K562 (cell line): ENCODE results near the gene COQ5. TPM values are rescaled to one million over a fixed set of nuclear protein-coding genes. Genes with fewer than 3 reads are reported as not detected.

ENCODE experiments used
- BRCA1 ChIP-seq, 2 experiments: fragments of 450-650 bp in 1 of 2; sonication (generic) in 1 of 2; formaldehyde crosslinking in 1 of 2; IDR thresholded peaks; 2 replicates each; pipeline versions ENCODE4 v1.5.0 to v1.6.1; 2017 to 2020; ENCODE audit warnings: mild to moderate bottlenecking in 1 of 2, missing genetic modification reagents in 1 of 2
- BRD9 ChIP-seq: fragments of 450-650 bp; IDR thresholded peaks from 2 replicates; pipeline ENCODE4 v1.6.1; 2018; ENCODE audit warnings: low read depth; ENCODE audit not compliant: partially characterized antibody
- CC2D1A ChIP-seq: fragments of 450-650 bp; IDR thresholded peaks from 2 replicates; pipeline ENCODE4 v1.6.1; 2017; ENCODE audit warnings: mild to moderate bottlenecking
- FOXK1 ChIP-seq: sonication (generic); formaldehyde crosslinking; IDR thresholded peaks from 2 replicates; pipeline ENCODE4 v1.8.0; 2022; ENCODE audit warnings: missing genetic modification reagents, mild to moderate bottlenecking, borderline replicate concordance
- IRF2 ChIP-seq: sonication (generic); formaldehyde crosslinking; IDR thresholded peaks from 2 replicates; pipeline ENCODE4 v1.8.1; 2022; ENCODE audit warnings: mild to moderate bottlenecking, missing genetic modification reagents
- KLF1 ChIP-seq: fragments of 450-650 bp; IDR thresholded peaks from 2 replicates; pipeline ENCODE4 v1.6.1; 2016; ENCODE audit warnings: missing genetic modification characterization, missing compliant biosample characterization
- KLF6 ChIP-seq: fragments of 250-450 bp; sonication (Bioruptor Pico); IDR thresholded peaks from 2 replicates; pipeline ENCODE4 v1.4.0; 2020; ENCODE audit warnings: mild to moderate bottlenecking, moderate library complexity, borderline replicate concordance
- MTA2 ChIP-seq: fragments of 450-650 bp; IDR thresholded peaks from 2 replicates; pipeline ENCODE4 v1.6.1; 2016; ENCODE audit warnings: low read depth
- RBFOX2 ChIP-seq: fragments of 200-400 bp; formaldehyde crosslinking; IDR thresholded peaks from 2 replicates; pipeline ENCODE4 v1.6.1; 2017; ENCODE audit warnings: low read depth, mild to moderate bottlenecking, low read length, moderate library complexity
- SUPT5H ChIP-seq: fragments of 450-650 bp; IDR thresholded peaks from 2 replicates; pipeline ENCODE4 v1.6.1; 2016
- TEAD4 ChIP-seq, 2 experiments: sonication (generic) in 1 of 2; formaldehyde crosslinking in 1 of 2; IDR thresholded peaks; 2 replicates each; pipeline versions ENCODE4 v1.6.1 to v1.8.0; 2012 to 2022; ENCODE audit warnings: borderline replicate concordance in 1 of 2, inconsistent platforms in 1 of 2, low read length in 1 of 2, mild to moderate bottlenecking in 1 of 2, missing genetic modification reagents in 1 of 2
- ZBTB8A ChIP-seq: fragments of 450-650 bp; IDR thresholded peaks from 2 replicates; pipeline ENCODE4 v1.6.1; 2018; ENCODE audit warnings: mild to moderate bottlenecking, moderate library complexity; ENCODE audit not compliant: partially characterized antibody
- ZNF445 ChIP-seq: fragments of 250-450 bp; sonication (Bioruptor Pico); IDR thresholded peaks from 2 replicates; pipeline ENCODE4 v1.4.0; 2020; ENCODE audit warnings: low read depth, mild to moderate bottlenecking, moderate library complexity
- ZNF766 ChIP-seq: fragments of 200-800 bp; sonication (Bioruptor generic); conservative IDR thresholded peaks from 2 replicates; pipeline ENCODE4 v1.6.1; 2016; ENCODE audit warnings: missing genetic modification characterization, missing compliant biosample characterization
- polyA plus RNA-seq, 8 experiments: library from polyadenylated mRNA; depleted of rRNA in 4 of 8; stranded (reverse) in 5 of 8; unstranded in 3 of 8; fragments of >200 nt; fragmentation: Nextera tagmentation in 2 of 8; fragmentation: Illumina TruSeq in 1 of 8; extraction: Ambion mirVana in 2 of 8; extraction: Trizol in 1 of 8; gene quantifications; 2 replicates each; pipeline versions ENCODE4 v1.2.1 to v1.2.3, GENCODE V29; 2011 to 2014; ENCODE audit warnings: inconsistent platforms in 1 of 8, missing spikeins in 1 of 8
- total RNA-seq, 7 experiments: library from RNA; depleted of rRNA in 6 of 7; stranded (reverse); fragments of >200 nt in 6 of 7; fragmentation: Illumina TruSeq in 2 of 7; extraction: Trizol in 2 of 7; gene quantifications; 2 replicates each; pipeline versions ENCODE4 v1.2.1 to v1.2.3, GENCODE V29; 2011 to 2021; ENCODE audit warnings: low replicate concordance in 1 of 7
- TF ChIP-seq, protein P1 (sequence below): sonication (generic); formaldehyde crosslinking; IDR thresholded peaks from 2 replicates; pipeline ENCODE4 v1.8.1; 2023; ENCODE audit warnings: mild to moderate bottlenecking, missing genetic modification reagents
- TF ChIP-seq, protein P2 (sequence below): fragments of 450-650 bp; IDR thresholded peaks from 2 replicates; pipeline ENCODE4 v1.6.1; 2016; ENCODE audit warnings: mild to moderate bottlenecking
- TF ChIP-seq, protein P3 (sequence below): fragments of 250-450 bp; sonication (Bioruptor Pico); IDR thresholded peaks from 2 replicates; pipeline ENCODE4 v1.5.0; 2022; ENCODE audit warnings: mild to moderate bottlenecking
- TF ChIP-seq, protein P4 (sequence below): fragments of 250-450 bp; sonication (Bioruptor Pico); IDR thresholded peaks from 2 replicates; pipeline ENCODE4 v1.4.0; 2020; ENCODE audit warnings: mild to moderate bottlenecking, moderate library complexity, borderline replicate concordance

Gene COQ5
- total and polyA plus RNA-seq, 9 of the 15 experiments (the other 6 are each of a cell fraction or from before 2014, with no cell fraction given), result 19.2 to 59.7 (median 30.4) TPM

DNA sequence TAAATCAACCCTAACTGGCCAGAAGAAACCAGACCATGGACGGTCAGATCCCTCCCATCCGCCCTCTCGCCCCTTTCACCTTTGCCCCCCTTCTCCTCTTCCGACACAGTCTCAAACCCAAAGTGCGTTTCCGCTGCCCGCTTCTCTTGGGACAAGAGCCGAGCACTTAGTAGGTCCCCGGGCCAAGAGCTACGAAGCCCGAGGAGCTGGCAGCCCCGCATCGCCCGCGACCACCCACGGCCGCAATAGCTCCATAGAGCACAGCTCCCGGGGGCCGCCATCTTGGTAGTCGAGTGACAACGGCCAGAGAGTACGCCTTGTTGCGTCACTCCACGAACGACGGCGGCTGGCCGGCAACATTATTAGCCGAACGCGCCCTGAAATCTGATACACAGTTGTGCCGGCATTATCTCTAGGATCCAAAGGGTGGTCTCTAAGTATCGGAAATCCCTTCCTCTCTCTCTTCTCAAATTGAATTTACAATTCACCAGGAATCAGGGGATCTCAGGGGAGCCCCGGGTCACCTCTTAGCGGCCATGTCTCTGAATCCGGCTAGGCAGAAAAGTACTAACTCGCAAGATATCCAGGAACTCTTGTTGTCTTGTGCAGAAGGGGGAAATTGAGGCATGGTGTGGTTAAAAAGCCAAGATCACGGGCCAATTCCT lies at the start of gene COQ5 (continued):
- TF ChIP-seq, protein P1, sequence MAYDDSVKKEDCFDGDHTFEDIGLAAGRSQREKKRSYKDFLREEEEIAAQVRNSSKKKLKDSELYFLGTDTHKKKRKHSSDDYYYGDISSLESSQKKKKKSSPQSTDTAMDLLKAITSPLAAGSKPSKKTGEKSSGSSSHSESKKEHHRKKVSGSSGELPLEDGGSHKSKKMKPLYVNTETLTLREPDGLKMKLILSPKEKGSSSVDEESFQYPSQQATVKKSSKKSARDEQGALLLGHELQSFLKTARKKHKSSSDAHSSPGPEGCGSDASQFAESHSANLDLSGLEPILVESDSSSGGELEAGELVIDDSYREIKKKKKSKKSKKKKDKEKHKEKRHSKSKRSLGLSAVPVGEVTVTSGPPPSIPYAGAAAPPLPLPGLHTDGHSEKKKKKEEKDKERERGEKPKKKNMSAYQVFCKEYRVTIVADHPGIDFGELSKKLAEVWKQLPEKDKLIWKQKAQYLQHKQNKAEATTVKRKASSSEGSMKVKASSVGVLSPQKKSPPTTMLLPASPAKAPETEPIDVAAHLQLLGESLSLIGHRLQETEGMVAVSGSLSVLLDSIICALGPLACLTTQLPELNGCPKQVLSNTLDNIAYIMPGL (CRISPR knock-in tag), result no peak
- TF ChIP-seq CC2D1A (no peak; the same call in 1 of the 2 replicates), KLF1 (tag) (no peak), ZNF445 (CRISPR knock-in tag) (no peak), TEAD4 (IDR thresholded peaks at IDR 0.05; ENCODE audit: low read length) (peak; percentile 4; the same call in 1 of the 2 replicates), TEAD4 (CRISPR knock-in tag; IDR thresholded peaks at IDR 0.05; ENCODE audit: borderline replicate concordance) (no peak), IRF2 (CRISPR knock-in tag) (no peak), ZNF766 (peak; percentile 48; the same call in 1 of the 2 replicates), KLF6 (no peak), ZBTB8A (peak; percentile 25), RBFOX2 (peak; percentile 98), BRCA1 (IDR thresholded peaks at IDR 0.05) (no peak), BRCA1 (CRISPR knock-in tag; IDR thresholded peaks at IDR 0.05) (no peak), SUPT5H (peak; percentile 97), BRD9 (peak; percentile 84), FOXK1 (CRISPR knock-in tag) (0 out of 2 replicates have a peak, but pooled peaks have one; percentile 48), MTA2 (0 out of 2 replicates have a peak, but pooled peaks have one; percentile 33)
- TF ChIP-seq, protein P2, sequence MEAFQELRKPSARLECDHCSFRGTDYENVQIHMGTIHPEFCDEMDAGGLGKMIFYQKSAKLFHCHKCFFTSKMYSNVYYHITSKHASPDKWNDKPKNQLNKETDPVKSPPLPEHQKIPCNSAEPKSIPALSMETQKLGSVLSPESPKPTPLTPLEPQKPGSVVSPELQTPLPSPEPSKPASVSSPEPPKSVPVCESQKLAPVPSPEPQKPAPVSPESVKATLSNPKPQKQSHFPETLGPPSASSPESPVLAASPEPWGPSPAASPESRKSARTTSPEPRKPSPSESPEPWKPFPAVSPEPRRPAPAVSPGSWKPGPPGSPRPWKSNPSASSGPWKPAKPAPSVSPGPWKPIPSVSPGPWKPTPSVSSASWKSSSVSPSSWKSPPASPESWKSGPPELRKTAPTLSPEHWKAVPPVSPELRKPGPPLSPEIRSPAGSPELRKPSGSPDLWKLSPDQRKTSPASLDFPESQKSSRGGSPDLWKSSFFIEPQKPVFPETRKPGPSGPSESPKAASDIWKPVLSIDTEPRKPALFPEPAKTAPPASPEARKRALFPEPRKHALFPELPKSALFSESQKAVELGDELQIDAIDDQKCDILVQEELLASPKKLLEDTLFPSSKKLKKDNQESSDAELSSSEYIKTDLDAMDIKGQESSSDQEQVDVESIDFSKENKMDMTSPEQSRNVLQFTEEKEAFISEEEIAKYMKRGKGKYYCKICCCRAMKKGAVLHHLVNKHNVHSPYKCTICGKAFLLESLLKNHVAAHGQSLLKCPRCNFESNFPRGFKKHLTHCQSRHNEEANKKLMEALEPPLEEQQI, result no peak; the same call in 1 of the 2 replicates
- TF ChIP-seq, protein P3, sequence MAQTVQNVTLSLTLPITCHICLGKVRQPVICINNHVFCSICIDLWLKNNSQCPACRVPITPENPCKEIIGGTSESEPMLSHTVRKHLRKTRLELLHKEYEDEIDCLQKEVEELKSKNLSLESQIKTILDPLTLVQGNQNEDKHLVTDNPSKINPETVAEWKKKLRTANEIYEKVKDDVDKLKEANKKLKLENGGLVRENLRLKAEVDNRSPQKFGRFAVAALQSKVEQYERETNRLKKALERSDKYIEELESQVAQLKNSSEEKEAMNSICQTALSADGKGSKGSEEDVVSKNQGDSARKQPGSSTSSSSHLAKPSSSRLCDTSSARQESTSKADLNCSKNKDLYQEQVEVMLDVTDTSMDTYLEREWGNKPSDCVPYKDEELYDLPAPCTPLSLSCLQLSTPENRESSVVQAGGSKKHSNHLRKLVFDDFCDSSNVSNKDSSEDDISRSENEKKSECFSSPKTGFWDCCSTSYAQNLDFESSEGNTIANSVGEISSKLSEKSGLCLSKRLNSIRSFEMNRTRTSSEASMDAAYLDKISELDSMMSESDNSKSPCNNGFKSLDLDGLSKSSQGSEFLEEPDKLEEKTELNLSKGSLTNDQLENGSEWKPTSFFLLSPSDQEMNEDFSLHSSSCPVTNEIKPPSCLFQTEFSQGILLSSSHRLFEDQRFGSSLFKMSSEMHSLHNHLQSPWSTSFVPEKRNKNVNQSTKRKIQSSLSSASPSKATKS, result no peak
- TF ChIP-seq, protein P4, sequence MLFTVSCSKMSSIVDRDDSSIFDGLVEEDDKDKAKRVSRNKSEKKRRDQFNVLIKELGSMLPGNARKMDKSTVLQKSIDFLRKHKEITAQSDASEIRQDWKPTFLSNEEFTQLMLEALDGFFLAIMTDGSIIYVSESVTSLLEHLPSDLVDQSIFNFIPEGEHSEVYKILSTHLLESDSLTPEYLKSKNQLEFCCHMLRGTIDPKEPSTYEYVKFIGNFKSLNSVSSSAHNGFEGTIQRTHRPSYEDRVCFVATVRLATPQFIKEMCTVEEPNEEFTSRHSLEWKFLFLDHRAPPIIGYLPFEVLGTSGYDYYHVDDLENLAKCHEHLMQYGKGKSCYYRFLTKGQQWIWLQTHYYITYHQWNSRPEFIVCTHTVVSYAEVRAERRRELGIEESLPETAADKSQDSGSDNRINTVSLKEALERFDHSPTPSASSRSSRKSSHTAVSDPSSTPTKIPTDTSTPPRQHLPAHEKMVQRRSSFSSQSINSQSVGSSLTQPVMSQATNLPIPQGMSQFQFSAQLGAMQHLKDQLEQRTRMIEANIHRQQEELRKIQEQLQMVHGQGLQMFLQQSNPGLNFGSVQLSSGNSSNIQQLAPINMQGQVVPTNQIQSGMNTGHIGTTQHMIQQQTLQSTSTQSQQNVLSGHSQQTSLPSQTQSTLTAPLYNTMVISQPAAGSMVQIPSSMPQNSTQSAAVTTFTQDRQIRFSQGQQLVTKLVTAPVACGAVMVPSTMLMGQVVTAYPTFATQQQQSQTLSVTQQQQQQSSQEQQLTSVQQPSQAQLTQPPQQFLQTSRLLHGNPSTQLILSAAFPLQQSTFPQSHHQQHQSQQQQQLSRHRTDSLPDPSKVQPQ, result no peak
